Thyroid gland (tissue), 4 donors: Measurements from ENCODE around the gene FBN2. TPM values are rescaled to one million over a fixed set of nuclear protein-coding genes. Genes with fewer than 3 reads are reported as not detected.
"Not testable (repeated sequence)": the region's sequence is repeated elsewhere in the genome, so short reads cannot be mapped to it uniquely, and the experiment has no call there.

Experiments used
- DNase-seq, 2 donors: peaks; one replicate each; pipeline ENCODE4 v3.0.0-alpha.2; 2019
- H3K27ac ChIP-seq, 3 donors: fragments of 200-600 bp; sonication (generic); 1 replicate in 2 of 3; 2 replicates in 1 of 3; pipeline ENCODE4 v1.5.1; 2016 to 2019; ENCODE audit warnings: mild to moderate bottlenecking in 1 of 3, moderate library complexity in 1 of 3
- H3K27me3 ChIP-seq: fragments of 200-600 bp; sonication (generic); one replicate; pipeline ENCODE4 v1.5.1; 2019
- H3K36me3 ChIP-seq, 2 donors: fragments of 200-600 bp; sonication (generic); one replicate each; pipeline ENCODE4 v1.5.1; 2016 to 2019
- H3K4me1 ChIP-seq, 2 donors: fragments of 200-600 bp; sonication (generic); one replicate each; pipeline ENCODE4 v1.5.1; 2017 to 2019
- H3K4me3 ChIP-seq, 3 donors: fragments of 200-600 bp; sonication (generic); replicated peaks in 1 of 3; 1 replicate in 2 of 3; 2 replicates in 1 of 3; pipeline ENCODE4 v1.5.1; 2016; ENCODE audit warnings: mild to moderate bottlenecking in 1 of 3
- H3K9me3 ChIP-seq: fragments of 200-600 bp; sonication (generic); one replicate; pipeline ENCODE4 v1.5.1; 2017
- CTCF ChIP-seq, 6 experiments: fragments of 200-600 bp in 3 of 6; fragments of 450-650 bp in 3 of 6; sonication (generic) in 3 of 6; IDR thresholded peaks; one replicate each; pipeline ENCODE4 v1.5.1; 2016 to 2019; ENCODE audit warnings: antibody characterized with exemption in 6 of 6, mild to moderate bottlenecking in 2 of 6, inconsistent platforms in 1 of 6, moderate library complexity in 1 of 6
- POLR2A ChIP-seq, 2 donors: fragments of 450-650 bp; IDR thresholded peaks; one replicate each; pipeline ENCODE4 v1.6.1; 2017; ENCODE audit warnings: antibody characterized with exemption in 2 of 2, mild to moderate bottlenecking in 2 of 2, moderate library complexity in 1 of 2
- WGBS, 2 donors: methylation state at CpG; one replicate each; pipeline ENCODE4 v1.1.5; 2017; 5-methylcytosine and 5-hydroxymethylcytosine counted together
- intact Hi-C: fragments of 100-400 bp; cut with DNase I; formaldehyde crosslinking; loops from one replicate; pipeline ENCODE4 v1.15.1; 2023
- total RNA-seq, 4 donors: library from RNA; depleted of rRNA; stranded (reverse); fragments of >200 nt; gene quantifications; one replicate each; pipeline ENCODE4 v1.2.3, GENCODE V29; 2016

Gene FBN2
- total RNA-seq, 4 donors from 2014 or later = 1.0 to 3.9 (median 2.5) TPM

- intact Hi-C loops = no loop called here
- 90 to 93% methylated on average over 1 of the region's 1 CpG for WGBS, 2 donors
- no peak overlapping the region for H3K4me3 ChIP-seq
- no peaks in the 10 kb centered on the region for H3K9me3 ChIP-seq
- DNase-seq = no peak
- H3K4me1 ChIP-seq = no peaks in the 10 kb centered on the region
- H3K27me3 ChIP-seq = no peaks in the 10 kb centered on the region
- no peak overlapping the region for H3K27ac ChIP-seq
- H3K36me3 ChIP-seq = no peaks in the 10 kb centered on the region
- TF ChIP-seq CTCF (IDR thresholded peaks at IDR 0.05) (no peak), POLR2A (IDR thresholded peaks at IDR 0.05) (no peak)
These were observed 21.1 kb downstream of the FBN2 start for GRCh38 chr5:128516978-128517377.

GRCh38 chr5:128513806-128514205 is 24.2 kb downstream of the FBN2 start:
- Histone ChIP-seq H3K36me3 (no peaks in the 10 kb centered on the region), H3K9me3 (no peaks in the 10 kb centered on the region), H3K27ac (no peak overlapping the region), H3K27me3 (no peaks in the 10 kb centered on the region), H3K4me3 (no peak overlapping the region), H3K4me1 (no peaks in the 10 kb centered on the region)
- no peak for DNase-seq
- WGBS, 2 donors = 8 to 12% methylated on average over 1 of the region's 1 CpG
- no peak for TF ChIP-seq CTCF (IDR thresholded peaks at IDR 0.05)
- TF ChIP-seq POLR2A (IDR thresholded peaks at IDR 0.05) = no peak
- intact Hi-C loops = no loop called here

GRCh38 chr5:128512894-128513293 is 25.2 kb downstream of the FBN2 start:
- Histone ChIP-seq H3K9me3 (no peaks in the 10 kb centered on the region), H3K4me1 (no peaks in the 10 kb centered on the region), H3K27ac (no peak overlapping the region), H3K27me3 (no peaks in the 10 kb centered on the region), H3K4me3 (no peak overlapping the region), H3K36me3 (no peaks in the 10 kb centered on the region)
- intact Hi-C loops = no loop called here
- WGBS, 2 donors = 73 to 79% methylated on average over 2 of the region's 2 CpGs
- DNase-seq = no peak
- TF ChIP-seq CTCF (IDR thresholded peaks at IDR 0.05) (no peak), POLR2A (IDR thresholded peaks at IDR 0.05) (no peak)

- no peak for TF ChIP-seq POLR2A (IDR thresholded peaks at IDR 0.05)
- TF ChIP-seq CTCF (IDR thresholded peaks at IDR 0.05) = no peak
- DNase-seq = no peak
- intact Hi-C loops = no loop called here
- H3K27ac ChIP-seq = no peak overlapping the region
- no peaks in the 10 kb centered on the region for H3K27me3 ChIP-seq
- no peaks in the 10 kb centered on the region for H3K4me1 ChIP-seq
- no peaks in the 10 kb centered on the region for H3K36me3 ChIP-seq
- no peaks in the 10 kb centered on the region for H3K9me3 ChIP-seq
- H3K4me3 ChIP-seq = no peak overlapping the region
- WGBS, 2 donors = 91 to 96% methylated on average over 2 of the region's 2 CpGs
These were observed 31.4 kb downstream of the FBN2 start for GRCh38 chr5:128506643-128507042.

GRCh38 chr5:128503727-128504126 is 34.3 kb downstream of the FBN2 start:
- H3K9me3 ChIP-seq, H3K36me3 ChIP-seq, H3K27ac ChIP-seq, DNase-seq, H3K27me3 ChIP-seq, H3K4me3 ChIP-seq, H3K4me1 ChIP-seq, intact Hi-C loops: not testable (repeated sequence)
- 83% methylated on average over 1 of the region's 1 CpG; no CpG with 5 or more reads in 1 of the 2 donors for WGBS, 2 donors
